Mesenchymal stem cell (in vitro differentiated cells and primary cell): ENCODE measurements around the gene PRMT7.

Experiments
- DNase-seq: peaks from one replicate; pipeline ENCODE4 v3.0.0-alpha.2; 2013
- H2AFZ ChIP-seq: one replicate; pipeline ENCODE4 v1.6.1; 2013; ENCODE audit warnings: low read depth, mild to moderate bottlenecking, control low read depth, inconsistent platforms, low read length, moderate library complexity
- H2AK5ac ChIP-seq: 2 replicates; pipeline ENCODE4 v1.6.1; 2013; ENCODE audit warnings: low read length, moderate library complexity, mild to moderate bottlenecking, inconsistent platforms; ENCODE audit not compliant: severe bottlenecking
- H2BK120ac ChIP-seq: one replicate; pipeline ENCODE4 v1.6.1; 2013; ENCODE audit warnings: low read depth, mild to moderate bottlenecking, inconsistent platforms, low read length, moderate library complexity
- H2BK12ac ChIP-seq, 2 experiments: one replicate each; pipeline ENCODE4 v1.6.1; 2013; ENCODE audit warnings: inconsistent platforms in 2 of 2, low read length in 2 of 2, mild to moderate bottlenecking in 2 of 2, moderate library complexity in 2 of 2, control low read depth in 1 of 2
- H2BK15ac ChIP-seq: one replicate; pipeline ENCODE4 v1.6.1; 2013; ENCODE audit warnings: mild to moderate bottlenecking, low read depth, inconsistent platforms; ENCODE audit not compliant: poor library complexity, severe bottlenecking
- H2BK5ac ChIP-seq: 2 replicates; pipeline ENCODE4 v1.6.1; 2013; ENCODE audit warnings: low read depth, mild to moderate bottlenecking, low read length, control low read depth, inconsistent platforms; ENCODE audit not compliant: poor library complexity, severe bottlenecking
- H3K14ac ChIP-seq, 2 experiments: one replicate each; pipeline ENCODE4 v1.6.1; 2013; ENCODE audit warnings: inconsistent platforms in 2 of 2, low read length in 2 of 2, control low read depth in 1 of 2, mild to moderate bottlenecking in 1 of 2, moderate library complexity in 1 of 2
- H3K18ac ChIP-seq, 2 experiments: one replicate each; pipeline ENCODE4 v1.6.1; 2013; ENCODE audit warnings: inconsistent platforms in 2 of 2, low read length in 2 of 2, control low read depth in 1 of 2, low read depth in 1 of 2, mild to moderate bottlenecking in 1 of 2
- H3K23ac ChIP-seq, 2 experiments: one replicate each; pipeline ENCODE4 v1.6.1; 2013; ENCODE audit warnings: inconsistent platforms in 2 of 2, low read length in 2 of 2, mild to moderate bottlenecking in 2 of 2, moderate library complexity in 2 of 2, control low read depth in 1 of 2
- H3K27ac ChIP-seq: 2 replicates; pipeline ENCODE4 v1.5.1; 2013; ENCODE audit warnings: mild to moderate bottlenecking, moderate library complexity, low read length, control low read depth, inconsistent platforms; ENCODE audit not compliant: poor library complexity, severe bottlenecking
- H3K27me3 ChIP-seq, 2 experiments: 2 replicates each; pipeline versions ENCODE4 v1.6.1 to v1.7.0; 2013; ENCODE audit warnings: low read length in 2 of 2, mild to moderate bottlenecking in 2 of 2, moderate library complexity in 2 of 2, control low read depth in 1 of 2, inconsistent platforms in 1 of 2; ENCODE audit not compliant: control insufficient read depth in 1 of 2, insufficient read depth in 1 of 2
- H3K36me3 ChIP-seq, 2 experiments: 2 replicates each; pipeline versions ENCODE4 v1.6.1 to v1.7.0; 2013; ENCODE audit warnings: low read length in 2 of 2, control low read depth in 1 of 2, inconsistent platforms in 1 of 2, low read depth in 1 of 2, mild to moderate bottlenecking in 1 of 2; ENCODE audit not compliant: insufficient read depth in 2 of 2, control insufficient read depth in 1 of 2
- H3K4ac ChIP-seq, 2 experiments: one replicate each; pipeline ENCODE4 v1.6.1; 2013; ENCODE audit warnings: inconsistent platforms in 2 of 2, low read length in 2 of 2, mild to moderate bottlenecking in 2 of 2, moderate library complexity in 2 of 2, control low read depth in 1 of 2, low read depth in 1 of 2
- H3K4me1 ChIP-seq: 2 replicates; pipeline ENCODE4 v1.6.1; 2013; ENCODE audit warnings: low read depth, low read length, control low read depth; ENCODE audit not compliant: control insufficient read depth, insufficient read depth
- H3K4me2 ChIP-seq: 2 replicates; pipeline ENCODE4 v1.6.1; 2013; ENCODE audit warnings: low read length, mild to moderate bottlenecking, inconsistent platforms; ENCODE audit not compliant: poor library complexity, severe bottlenecking
- H3K4me3 ChIP-seq, 2 experiments: 2 replicates each; pipeline versions ENCODE4 v1.5.1 to v1.7.0; 2013; ENCODE audit warnings: low read length in 2 of 2, mild to moderate bottlenecking in 2 of 2, control low read depth in 1 of 2, low read depth in 1 of 2; ENCODE audit not compliant: insufficient read depth in 1 of 2
- H3K79me1 ChIP-seq: replicated peaks from 2 replicates; pipeline ENCODE4 v1.6.1; 2013; ENCODE audit warnings: mild to moderate bottlenecking, control low read depth, low read length, inconsistent platforms; ENCODE audit not compliant: poor library complexity, severe bottlenecking
- H3K9ac ChIP-seq: 2 replicates; pipeline ENCODE4 v1.7.0; 2013; ENCODE audit warnings: mild to moderate bottlenecking, low read length, moderate library complexity
- H3K9me3 ChIP-seq: 2 replicates; pipeline ENCODE4 v1.7.0; 2013; ENCODE audit warnings: mild to moderate bottlenecking, low read length; ENCODE audit not compliant: control insufficient read depth
- H4K8ac ChIP-seq: one replicate; pipeline ENCODE4 v1.6.1; 2013; ENCODE audit warnings: inconsistent platforms, mild to moderate bottlenecking, low read length, moderate library complexity
- H4K91ac ChIP-seq: one replicate; pipeline ENCODE4 v1.6.1; 2013; ENCODE audit warnings: mild to moderate bottlenecking, low read length, inconsistent platforms
- WGBS: methylation state at CpG from one replicate; pipeline ENCODE4 v1.1.7; 2013; ENCODE audit warnings: mixed read lengths; 5-methylcytosine and 5-hydroxymethylcytosine counted together

The PRMT7 gene

GRCh38 chr16:68373528-68374245 is 62.9 kb downstream of the PRMT7 start:
- H3K36me3 ChIP-seq: no peaks in the 10 kb centered on the region
- 84% methylated on average over 18 of the region's 18 CpGs for WGBS
- no peaks in the 10 kb centered on the region for H3K79me1 ChIP-seq
- H3K23ac ChIP-seq: no peak overlapping the region
- H3K18ac ChIP-seq: no peak overlapping the region
- H2BK120ac ChIP-seq: no peak overlapping the region
- H4K91ac ChIP-seq: no peak overlapping the region
- H3K27me3 ChIP-seq: peaks cover 37 to 56% of the 10 kb centered on the region in 2 experiments
- H3K4me1 ChIP-seq: peaks cover 2% of the 10 kb centered on the region
- no peak for DNase-seq
- no peak overlapping the region for H3K27ac ChIP-seq
- no peak overlapping the region for H2BK15ac ChIP-seq
- no peak overlapping the region for H3K14ac ChIP-seq
- no peaks in the 10 kb centered on the region for H3K9me3 ChIP-seq
- no peak overlapping the region for H3K4ac ChIP-seq
- H4K8ac ChIP-seq: no peak overlapping the region
- no peak overlapping the region for H2AFZ ChIP-seq
- H2BK12ac ChIP-seq: no peak overlapping the region
- no peak overlapping the region for H2BK5ac ChIP-seq
- H3K9ac ChIP-seq: no peak overlapping the region
- peak overlapping the region in 1 of 2 experiments; percentile 28 for H3K4me3 ChIP-seq
- H3K4me2 ChIP-seq: no peak overlapping the region
- H2AK5ac ChIP-seq: no peak overlapping the region

- H3K23ac ChIP-seq: no peak overlapping the region
- no peak overlapping the region for H2AK5ac ChIP-seq
- peaks cover 2% of the 10 kb centered on the region for H3K4me1 ChIP-seq
- no peak overlapping the region for H3K27ac ChIP-seq
- H3K18ac ChIP-seq: no peak overlapping the region
- DNase-seq: no peak
- no peak overlapping the region for H3K4me2 ChIP-seq
- H2AFZ ChIP-seq: no peak overlapping the region
- no peak overlapping the region for H4K91ac ChIP-seq
- WGBS: 80% methylated on average over 10 of the region's 10 CpGs
- no peak overlapping the region for H3K14ac ChIP-seq
- no peaks in the 10 kb centered on the region for H3K79me1 ChIP-seq
- H2BK5ac ChIP-seq: no peak overlapping the region
- no peak overlapping the region for H3K4ac ChIP-seq
- H3K9me3 ChIP-seq: no peaks in the 10 kb centered on the region
- no peak overlapping the region for H2BK120ac ChIP-seq
- no peak overlapping the region for H3K9ac ChIP-seq
- H3K4me3 ChIP-seq: no peak overlapping the region
- no peaks in the 10 kb centered on the region for H3K36me3 ChIP-seq
- no peak overlapping the region for H4K8ac ChIP-seq
- no peak overlapping the region for H2BK15ac ChIP-seq
- no peak overlapping the region for H2BK12ac ChIP-seq
- peaks cover 37 to 53% of the 10 kb centered on the region in 2 experiments for H3K27me3 ChIP-seq
Observed at GRCh38 chr16:68374246-68374805, 63.5 kb downstream of the PRMT7 start.

DNA sequence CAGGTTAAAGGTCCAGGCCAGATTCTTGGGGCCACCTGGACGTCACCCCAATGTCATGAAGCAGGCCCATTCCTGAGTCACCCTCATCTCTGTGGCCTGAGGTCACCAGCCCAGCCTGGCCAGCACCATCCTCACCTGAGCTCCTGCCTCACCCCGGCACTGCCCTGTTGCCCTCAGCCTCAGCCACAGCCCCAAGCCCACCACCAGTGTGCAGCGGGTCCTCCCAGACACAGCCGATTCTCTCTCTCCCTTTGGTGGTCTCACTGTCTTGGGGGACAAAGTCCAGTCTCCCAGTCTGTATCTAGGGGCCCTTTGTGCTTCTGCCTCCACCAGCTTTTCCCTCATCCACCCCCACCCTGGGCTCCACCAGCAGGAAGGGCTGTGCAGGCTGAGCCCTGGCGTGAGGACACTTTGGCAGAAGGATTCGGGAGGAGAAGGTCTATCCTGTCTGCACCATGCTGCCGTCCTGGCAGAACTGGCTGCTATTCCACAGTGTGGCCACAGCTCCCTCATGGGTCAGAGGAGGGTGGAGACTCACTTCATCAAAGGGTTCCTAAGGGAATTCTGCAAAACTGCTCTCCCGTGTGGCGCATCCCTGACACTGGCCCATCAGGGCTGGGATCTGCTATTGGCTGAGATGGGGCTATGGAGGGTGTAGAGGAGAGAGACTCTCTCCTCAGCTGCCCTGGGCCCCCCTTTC is 64.3 kb downstream of the PRMT7 start:
- Histone ChIP-seq H2AFZ (no peak overlapping the region), H3K23ac (no peak overlapping the region), H2BK15ac (no peak overlapping the region), H3K4me2 (no peak overlapping the region), H2BK12ac (no peak overlapping the region), H3K4ac (no peak overlapping the region), H3K18ac (no peak overlapping the region), H2BK5ac (no peak overlapping the region), H3K36me3 (no peaks in the 10 kb centered on the region), H2AK5ac (no peak overlapping the region), H3K9me3 (no peaks in the 10 kb centered on the region), H3K4me1 (peaks cover 2% of the 10 kb centered on the region), H3K4me3 (no peak overlapping the region), H3K14ac (peak overlapping the region in 1 of 2 experiments; percentile 11), H3K27me3 (peaks cover 34 to 54% of the 10 kb centered on the region in 2 experiments), H4K8ac (no peak overlapping the region), H3K9ac (no peak overlapping the region), H3K79me1 (no peaks in the 10 kb centered on the region), H4K91ac (no peak overlapping the region), H3K27ac (no peak overlapping the region), H2BK120ac (no peak overlapping the region)
- no peak for DNase-seq
- 81% methylated on average over 9 of the region's 9 CpGs for WGBS

DNA sequence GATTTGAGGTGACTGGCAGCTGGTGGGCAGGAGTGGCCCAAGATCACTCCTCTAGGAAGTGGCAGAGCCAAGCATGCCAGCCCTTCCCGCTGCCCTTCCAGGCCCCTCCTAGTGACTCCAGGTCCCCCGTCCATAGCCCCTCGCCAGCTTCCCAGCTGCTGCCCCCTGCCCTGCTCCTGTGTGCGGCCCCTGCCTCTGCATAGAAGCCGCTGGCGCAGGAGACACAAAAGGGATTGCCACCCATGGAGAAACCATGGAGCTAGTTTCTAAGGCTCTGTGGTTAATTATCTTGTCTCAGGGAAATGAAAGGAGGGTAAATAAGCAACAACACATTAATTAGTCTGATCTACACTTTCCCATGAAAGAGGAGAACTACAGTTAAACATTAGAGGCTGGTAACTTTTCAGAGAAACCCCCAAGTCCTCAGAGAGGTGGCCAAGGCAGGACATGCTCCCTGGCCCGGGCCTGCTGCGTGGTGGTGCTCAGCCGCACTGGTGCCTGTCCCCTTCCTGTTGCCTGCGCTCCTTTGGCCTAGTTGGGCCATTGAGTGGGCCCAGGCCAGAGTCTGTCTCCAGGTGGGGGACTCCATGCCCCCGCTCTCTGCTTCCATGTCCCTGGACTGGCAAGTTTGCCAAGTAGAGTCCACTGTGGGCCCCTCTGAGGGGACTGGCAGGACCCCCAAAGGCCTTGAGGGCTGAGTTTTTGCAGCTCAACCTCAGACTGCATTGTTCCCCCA is 65.2 kb downstream of the PRMT7 start:
- no peak overlapping the region for H2AFZ ChIP-seq
- no peak overlapping the region for H3K9ac ChIP-seq
- H3K23ac ChIP-seq: no peak overlapping the region
- H3K36me3 ChIP-seq: no peaks in the 10 kb centered on the region
- H3K79me1 ChIP-seq: no peaks in the 10 kb centered on the region
- no peak overlapping the region for H2AK5ac ChIP-seq
- H3K4me1 ChIP-seq: peaks cover under 1% of the 10 kb centered on the region
- WGBS: 91% methylated on average over 11 of the region's 11 CpGs
- H2BK5ac ChIP-seq: no peak overlapping the region
- no peak overlapping the region for H3K4me2 ChIP-seq
- H3K27ac ChIP-seq: no peak overlapping the region
- H3K14ac ChIP-seq: peak overlapping the region in 1 of 2 experiments; percentile 11
- H2BK15ac ChIP-seq: peak overlapping the region; percentile 78
- H3K4ac ChIP-seq: no peak overlapping the region
- H3K9me3 ChIP-seq: no peaks in the 10 kb centered on the region
- no peak overlapping the region for H4K91ac ChIP-seq
- no peak overlapping the region for H3K4me3 ChIP-seq
- no peak overlapping the region for H3K18ac ChIP-seq
- peaks cover 34 to 53% of the 10 kb centered on the region in 2 experiments for H3K27me3 ChIP-seq
- no peak for DNase-seq
- H4K8ac ChIP-seq: no peak overlapping the region
- no peak overlapping the region for H2BK120ac ChIP-seq
- no peak overlapping the region for H2BK12ac ChIP-seq
